GM06990 (cell line): ENCODE data around the gene ZFP3.
A peak's percentile ranks its signal among the peaks of the same experiment; 100 is the strongest.

ENCODE experiments used
- DNase-seq: peaks from one replicate; pipeline ENCODE4 v3.0.0-alpha.2; 2011; ENCODE audit not compliant: insufficient read length; ENCODE audit errors: extremely low read depth
- H3K27me3 ChIP-seq: replicated peaks from 2 replicates; pipeline ENCODE4 v1.6.0; 2011; ENCODE audit warnings: low read length; ENCODE audit not compliant: control insufficient read depth, insufficient read depth
- H3K36me3 ChIP-seq: 2 replicates; pipeline ENCODE4 v1.5.1; 2011; ENCODE audit warnings: low read length; ENCODE audit not compliant: control insufficient read depth, insufficient read depth
- H3K4me3 ChIP-seq: replicated peaks from 2 replicates; pipeline ENCODE4 v1.5.1; 2011; ENCODE audit warnings: low read depth, mild to moderate bottlenecking, control low read depth, low read length
- TF ChIP-seq, protein P1 (sequence below): IDR thresholded peaks from 2 replicates; pipeline ENCODE4 v1.5.1; 2011; ENCODE audit warnings: low read length, control low read depth, mild to moderate bottlenecking, inconsistent platforms; ENCODE audit not compliant: insufficient read depth, poor library complexity, severe bottlenecking

Gene ZFP3

DNA sequence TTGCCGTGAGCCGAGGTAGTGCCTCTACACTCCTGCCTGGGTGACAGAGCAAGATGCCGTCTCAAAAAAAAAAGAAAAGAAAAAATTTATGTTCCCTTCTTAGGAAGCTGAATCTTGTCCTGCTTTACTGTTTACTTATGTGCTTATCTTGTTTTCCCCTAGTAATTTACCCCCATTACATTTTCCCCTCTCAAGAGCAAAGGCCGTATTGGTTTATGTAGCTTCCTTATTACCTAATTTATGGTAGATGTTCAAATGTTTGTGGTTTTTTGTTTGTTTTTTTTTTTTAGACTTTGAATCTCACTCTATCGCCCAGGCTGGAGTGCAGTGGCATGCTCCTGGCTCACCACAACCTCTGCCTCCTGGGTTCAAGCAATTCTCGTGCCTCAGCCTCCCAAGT lies 32.8 kb upstream of the ZFP3 start:
- DNase-seq = no peak
- no peak overlapping the region for H3K4me3 ChIP-seq
- TF ChIP-seq, protein P1, sequence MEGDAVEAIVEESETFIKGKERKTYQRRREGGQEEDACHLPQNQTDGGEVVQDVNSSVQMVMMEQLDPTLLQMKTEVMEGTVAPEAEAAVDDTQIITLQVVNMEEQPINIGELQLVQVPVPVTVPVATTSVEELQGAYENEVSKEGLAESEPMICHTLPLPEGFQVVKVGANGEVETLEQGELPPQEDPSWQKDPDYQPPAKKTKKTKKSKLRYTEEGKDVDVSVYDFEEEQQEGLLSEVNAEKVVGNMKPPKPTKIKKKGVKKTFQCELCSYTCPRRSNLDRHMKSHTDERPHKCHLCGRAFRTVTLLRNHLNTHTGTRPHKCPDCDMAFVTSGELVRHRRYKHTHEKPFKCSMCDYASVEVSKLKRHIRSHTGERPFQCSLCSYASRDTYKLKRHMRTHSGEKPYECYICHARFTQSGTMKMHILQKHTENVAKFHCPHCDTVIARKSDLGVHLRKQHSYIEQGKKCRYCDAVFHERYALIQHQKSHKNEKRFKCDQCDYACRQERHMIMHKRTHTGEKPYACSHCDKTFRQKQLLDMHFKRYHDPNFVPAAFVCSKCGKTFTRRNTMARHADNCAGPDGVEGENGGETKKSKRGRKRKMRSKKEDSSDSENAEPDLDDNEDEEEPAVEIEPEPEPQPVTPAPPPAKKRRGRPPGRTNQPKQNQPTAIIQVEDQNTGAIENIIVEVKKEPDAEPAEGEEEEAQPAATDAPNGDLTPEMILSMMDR = no peak
- no peaks in the 10 kb centered on the region for H3K27me3 ChIP-seq
- no peaks in the 10 kb centered on the region for H3K36me3 ChIP-seq

DNA sequence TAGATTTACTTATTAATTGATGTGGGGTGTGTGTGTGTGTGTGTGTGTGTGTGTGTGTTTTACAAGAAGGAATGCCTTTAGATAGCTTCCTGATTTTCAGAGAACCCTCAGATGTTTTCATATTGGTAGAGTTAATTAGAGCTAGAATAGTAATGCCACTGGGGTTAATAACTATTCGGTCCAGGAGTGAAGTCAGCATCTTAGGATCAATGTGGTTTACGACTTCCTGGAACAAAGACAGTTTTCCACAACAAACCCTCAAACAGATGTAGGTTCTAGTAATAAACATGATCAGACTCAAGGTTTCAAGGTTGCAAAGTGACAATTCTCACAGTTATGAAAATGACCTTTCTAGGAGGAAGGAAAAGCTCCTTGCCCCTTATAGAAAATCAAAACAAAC lies 30.8 kb upstream of the ZFP3 start:
- TF ChIP-seq, protein P1 = no peak

GRCh38 chr17:5049314-5049841 lies 28.9 kb upstream of the ZFP3 start:
- DNase-seq = peak; percentile 40
- TF ChIP-seq, protein P1 = no peak

More for the DNA sequence above, 30.8 kb upstream of the ZFP3 start:
- Histone ChIP-seq H3K27me3 (no peaks in the 10 kb centered on the region), H3K4me3 (no peak overlapping the region), H3K36me3 (no peaks in the 10 kb centered on the region)
- DNase-seq = no peak

GRCh38 chr17:5050278-5050677 lies 28.0 kb upstream of the ZFP3 start:
- no peak for DNase-seq
- Histone ChIP-seq H3K36me3 (no peaks in the 10 kb centered on the region), H3K4me3 (no peak overlapping the region), H3K27me3 (no peaks in the 10 kb centered on the region)
- TF ChIP-seq, protein P1 = no peak

More at GRCh38 chr17:5049314-5049841, 28.9 kb upstream of the ZFP3 start:
- Histone ChIP-seq H3K27me3 (no peaks in the 10 kb centered on the region), H3K36me3 (no peaks in the 10 kb centered on the region), H3K4me3 (no peak overlapping the region)

GRCh38 chr17:5055543-5055942 lies 22.7 kb upstream of the ZFP3 start:
- no peaks in the 10 kb centered on the region for H3K27me3 ChIP-seq
- H3K36me3 ChIP-seq = no peaks in the 10 kb centered on the region
- H3K4me3 ChIP-seq = no peak overlapping the region
- TF ChIP-seq, protein P1 = no peak
- DNase-seq = no peak

GRCh38 chr17:5065227-5065744 lies 13.0 kb upstream of the ZFP3 start:
- no peak overlapping the region for H3K4me3 ChIP-seq
- DNase-seq = no peak
- H3K27me3 ChIP-seq = no peaks in the 10 kb centered on the region
- no peaks in the 10 kb centered on the region for H3K36me3 ChIP-seq
- TF ChIP-seq, protein P1 = no peak
